GM19463 (cell line): ENCODE data around the gene OR2T35.

Experiments used
- ATAC-seq: cut with Tn5 transposase; IDR thresholded peaks from one replicate; pipeline ENCODE4 v1.9.1; 2021; ENCODE audit warnings: mild to moderate bottlenecking, moderate library complexity; ENCODE audit not compliant: unreplicated experiment

OR2T35 gene

GRCh38 chr1:248627971-248628844, 16.9 kb downstream of the OR2T35 start:
- ATAC-seq: peak; percentile 93

- ATAC-seq: no peak
Observed at GRCh38 chr1:248625971-248626370, 19.1 kb downstream of the OR2T35 start.

- no peak for ATAC-seq
Observed at GRCh38 chr1:248625166-248625565, 19.9 kb downstream of the OR2T35 start.

- ATAC-seq: peak; percentile 90
Observed at GRCh38 chr1:248622570-248623001, 22.5 kb downstream of the OR2T35 start.

GRCh38 chr1:248621770-248622169, 23.3 kb downstream of the OR2T35 start:
- no peak for ATAC-seq

- ATAC-seq: peak; percentile 29
Observed at GRCh38 chr1:248618878-248619277, 26.2 kb downstream of the OR2T35 start.

- no peak for ATAC-seq
Observed at GRCh38 chr1:248618119-248618518, 27.0 kb downstream of the OR2T35 start.

- ATAC-seq: peak; percentile 49
Observed at GRCh38 chr1:248613742-248614141, 31.3 kb downstream of the OR2T35 start.

- peak; percentile 38 for ATAC-seq
Observed at GRCh38 chr1:248611883-248612414, 33.1 kb downstream of the OR2T35 start.

- no peak for ATAC-seq
Observed at GRCh38 chr1:248610301-248610700, 34.8 kb downstream of the OR2T35 start.

GRCh38 chr1:248599396-248599795, 45.7 kb downstream of the OR2T35 start:
- ATAC-seq: no peak

- no peak for ATAC-seq
Observed at GRCh38 chr1:248597589-248597988, 47.5 kb downstream of the OR2T35 start, which contains the start of gene OR2T10. Gene OR2T10, minus strand, starts transcription at chr1:248597700. Its CDS starts 3,932 bp downstream, at chr1:248593768.

- peak; percentile 53 for ATAC-seq
Observed at GRCh38 chr1:248596615-248597014, 48.5 kb downstream of the OR2T35 start.

GRCh38 chr1:248593226-248593625, 51.9 kb downstream of the OR2T35 start:
- ATAC-seq: no peak

GRCh38 chr1:248592655-248593054, 52.4 kb downstream of the OR2T35 start:
- no peak for ATAC-seq

GRCh38 chr1:248590055-248590454, 55.0 kb downstream of the OR2T35 start:
- no peak for ATAC-seq

GRCh38 chr1:248589334-248589733, 55.7 kb downstream of the OR2T35 start:
- ATAC-seq: no peak
